GM23248 (cell line): Measurements from ENCODE around the gene MISP.

ENCODE experiments used
- EZH2 ChIP-seq: fragments of 200-600 bp; sonication (generic); IDR thresholded peaks from 2 replicates; pipeline ENCODE4 v1.6.1; 2018; ENCODE audit warnings: antibody characterized with exemption, mild to moderate bottlenecking; ENCODE audit not compliant: insufficient read depth, poor library complexity, severe bottlenecking
- EZH2phosphoT487 ChIP-seq: fragments of 200-600 bp; sonication (generic); IDR thresholded peaks from 2 replicates; pipeline ENCODE4 v1.6.1; 2018; ENCODE audit warnings: antibody characterized with exemption, moderate library complexity, mild to moderate bottlenecking, low read depth; ENCODE audit not compliant: insufficient read depth

DNA sequence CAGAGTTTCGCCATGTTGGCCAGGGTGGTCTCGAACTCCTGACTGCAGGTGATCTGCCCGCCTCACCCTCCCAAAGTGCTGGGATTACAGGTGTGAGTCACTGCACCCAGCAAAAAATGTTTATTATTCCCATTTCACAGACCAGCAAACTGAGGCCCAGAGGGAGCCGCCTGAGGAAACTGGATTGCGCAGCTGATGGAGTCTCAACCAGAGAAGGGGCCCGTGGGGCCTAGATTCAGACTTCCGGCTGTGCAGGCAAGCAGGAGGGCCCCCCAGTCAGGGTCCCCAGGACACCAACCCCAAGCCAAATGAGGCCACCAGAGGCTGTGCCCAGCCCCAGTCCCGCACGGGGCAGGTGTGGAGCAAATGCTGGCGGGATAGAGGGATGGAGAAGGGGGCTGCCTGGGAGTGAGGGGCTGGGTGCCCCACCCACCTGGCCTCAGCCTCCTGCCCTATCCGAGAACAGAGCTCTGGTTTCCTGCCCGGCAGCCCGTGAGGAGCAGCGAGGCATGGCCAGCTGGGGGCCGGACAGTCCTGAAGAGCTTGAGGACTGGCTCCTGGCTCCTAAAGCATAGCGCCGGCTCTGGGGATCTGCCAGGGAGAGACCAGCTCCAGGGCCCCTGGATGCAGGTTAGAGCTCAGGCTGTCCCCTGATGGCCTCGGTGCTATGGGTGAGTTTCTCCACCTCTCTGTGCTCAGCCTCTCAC is 22.0 kb downstream of the MISP start:
- TF ChIP-seq EZH2, result no peak
- no peak for TF ChIP-seq EZH2phosphoT487
